ENCODE results near the gene RIPK4.

RIPK4 gene

GRCh38 chr21:41766883-41767605, at the start of gene RIPK4:
RIPK4 (minus strand) TSS chr21:41767052; CDS start chr21:41767041, 11 bp downstream.
- TF ChIP-seq, protein P1, sequence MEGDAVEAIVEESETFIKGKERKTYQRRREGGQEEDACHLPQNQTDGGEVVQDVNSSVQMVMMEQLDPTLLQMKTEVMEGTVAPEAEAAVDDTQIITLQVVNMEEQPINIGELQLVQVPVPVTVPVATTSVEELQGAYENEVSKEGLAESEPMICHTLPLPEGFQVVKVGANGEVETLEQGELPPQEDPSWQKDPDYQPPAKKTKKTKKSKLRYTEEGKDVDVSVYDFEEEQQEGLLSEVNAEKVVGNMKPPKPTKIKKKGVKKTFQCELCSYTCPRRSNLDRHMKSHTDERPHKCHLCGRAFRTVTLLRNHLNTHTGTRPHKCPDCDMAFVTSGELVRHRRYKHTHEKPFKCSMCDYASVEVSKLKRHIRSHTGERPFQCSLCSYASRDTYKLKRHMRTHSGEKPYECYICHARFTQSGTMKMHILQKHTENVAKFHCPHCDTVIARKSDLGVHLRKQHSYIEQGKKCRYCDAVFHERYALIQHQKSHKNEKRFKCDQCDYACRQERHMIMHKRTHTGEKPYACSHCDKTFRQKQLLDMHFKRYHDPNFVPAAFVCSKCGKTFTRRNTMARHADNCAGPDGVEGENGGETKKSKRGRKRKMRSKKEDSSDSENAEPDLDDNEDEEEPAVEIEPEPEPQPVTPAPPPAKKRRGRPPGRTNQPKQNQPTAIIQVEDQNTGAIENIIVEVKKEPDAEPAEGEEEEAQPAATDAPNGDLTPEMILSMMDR (conservative IDR thresholded peaks at IDR 0.05): no peak
- no peak; the same call in none of the 2 replicates for TF ChIP-seq ZFX (IDR thresholded peaks at IDR 0.05)
- peak within 1 kb of the TSS; percentile 75 for H3K27ac ChIP-seq

DNA sequence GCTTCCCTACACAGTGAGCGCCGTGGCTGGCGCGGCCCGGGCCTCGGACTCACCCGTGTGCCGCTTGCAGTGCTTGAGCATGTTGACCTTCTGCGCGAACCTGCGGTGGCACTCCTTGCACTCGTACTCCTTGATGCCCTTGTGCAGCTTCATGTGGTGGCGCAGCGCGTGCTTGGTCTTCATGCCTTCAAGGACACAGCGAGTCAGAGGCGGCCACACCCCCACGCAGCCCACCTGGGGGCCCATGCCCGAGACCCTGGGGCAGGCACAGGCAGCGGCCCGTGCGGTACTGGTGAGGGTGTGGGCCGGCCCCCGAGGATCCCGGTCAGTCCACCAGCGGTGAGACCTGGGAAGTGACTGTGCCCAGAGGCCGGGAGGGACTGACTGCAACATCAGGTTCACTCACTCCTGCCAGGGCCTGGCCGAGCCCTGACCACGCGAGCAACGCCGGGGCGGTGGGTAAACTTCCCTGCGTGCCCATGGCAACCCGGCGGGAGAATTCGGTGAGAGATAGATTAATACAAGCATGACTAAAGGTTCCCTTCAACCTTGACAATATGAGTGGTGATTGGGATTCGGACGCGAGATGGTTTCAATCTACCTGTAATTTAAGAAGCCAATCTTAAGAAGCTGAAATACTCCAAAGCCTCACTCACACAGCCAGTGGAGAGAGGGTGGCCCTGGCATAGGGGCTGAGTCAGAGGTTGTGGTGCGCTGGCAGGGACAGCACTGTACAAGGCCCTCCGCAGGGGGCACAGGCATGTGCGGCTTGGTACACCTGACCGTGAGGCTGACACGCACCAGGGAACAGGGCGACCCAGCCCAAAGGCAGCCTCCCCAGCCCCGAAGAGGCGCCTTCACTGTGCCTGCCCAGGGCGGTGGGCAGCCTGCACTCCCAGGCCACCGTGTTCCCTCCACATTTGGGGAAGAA, 49.1 kb upstream of the RIPK4 start:
- no peak overlapping the region for H3K27ac ChIP-seq
- TF ChIP-seq ZFX (IDR thresholded peaks at IDR 0.05): no peak
- TF ChIP-seq, protein P1 (conservative IDR thresholded peaks at IDR 0.05): no peak

DNA sequence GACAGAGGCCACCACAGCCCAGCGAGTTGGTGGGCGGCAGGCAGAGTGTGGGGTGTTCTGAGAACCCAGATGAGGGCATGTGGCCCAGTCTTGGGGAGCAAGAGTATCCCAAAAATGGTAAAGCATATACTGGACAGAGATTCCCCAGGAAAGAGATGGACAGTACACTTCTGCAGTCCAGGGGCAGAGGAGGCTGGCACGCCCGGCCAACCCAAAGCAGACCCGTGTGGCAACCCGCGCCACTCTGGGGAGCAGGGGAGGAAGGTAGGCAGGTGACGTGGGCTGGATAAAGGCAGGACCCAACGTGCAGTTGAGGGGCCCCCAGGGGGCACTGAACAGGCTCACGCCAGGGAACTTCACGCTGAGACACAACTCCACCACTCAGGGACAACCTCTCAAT, 46.4 kb upstream of the RIPK4 start:
- no peak for TF ChIP-seq ZFX (IDR thresholded peaks at IDR 0.05)
- no peak overlapping the region for H3K27ac ChIP-seq

DNA sequence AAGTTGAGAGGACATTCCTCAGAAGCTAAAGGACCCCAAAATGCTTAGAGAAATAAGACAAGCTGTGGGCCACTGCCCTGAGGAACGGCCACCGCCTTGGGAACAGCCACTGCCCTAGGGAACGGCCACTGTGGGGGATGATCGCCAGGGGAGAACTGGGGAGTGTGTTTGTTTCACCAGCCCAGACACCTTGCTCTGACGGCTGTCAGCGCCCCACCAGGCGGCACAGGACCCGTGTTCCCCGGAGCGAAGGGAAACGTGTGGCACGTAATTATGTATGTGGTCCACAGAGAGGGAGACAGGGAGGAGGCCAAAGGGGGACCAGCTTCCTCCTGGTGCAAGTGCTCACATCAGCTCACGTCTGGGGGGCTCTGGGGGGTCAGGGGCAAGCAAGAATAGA, 45.8 kb upstream of the RIPK4 start:
- TF ChIP-seq ZFX (IDR thresholded peaks at IDR 0.05): no peak
- TF ChIP-seq, protein P1 (conservative IDR thresholded peaks at IDR 0.05): no peak
- no peak overlapping the region for H3K27ac ChIP-seq

GRCh38 chr21:41810597-41810932, 43.7 kb upstream of the RIPK4 start:
- no peak for TF ChIP-seq ZFX (IDR thresholded peaks at IDR 0.05)
- TF ChIP-seq, protein P1 (conservative IDR thresholded peaks at IDR 0.05): no peak
- H3K27ac ChIP-seq: no peak overlapping the region

GRCh38 chr21:41809891-41810596, 43.2 kb upstream of the RIPK4 start:
- no peak overlapping the region for H3K27ac ChIP-seq
- no peak for TF ChIP-seq ZFX (IDR thresholded peaks at IDR 0.05)
- TF ChIP-seq, protein P1 (conservative IDR thresholded peaks at IDR 0.05): no peak

GRCh38 chr21:41808846-41809245, 42.0 kb upstream of the RIPK4 start:
- no peak overlapping the region for H3K27ac ChIP-seq
- TF ChIP-seq ZFX (IDR thresholded peaks at IDR 0.05): no peak
- TF ChIP-seq, protein P1 (conservative IDR thresholded peaks at IDR 0.05): no peak
